ENCODE results near the gene PARP12.

DNA sequence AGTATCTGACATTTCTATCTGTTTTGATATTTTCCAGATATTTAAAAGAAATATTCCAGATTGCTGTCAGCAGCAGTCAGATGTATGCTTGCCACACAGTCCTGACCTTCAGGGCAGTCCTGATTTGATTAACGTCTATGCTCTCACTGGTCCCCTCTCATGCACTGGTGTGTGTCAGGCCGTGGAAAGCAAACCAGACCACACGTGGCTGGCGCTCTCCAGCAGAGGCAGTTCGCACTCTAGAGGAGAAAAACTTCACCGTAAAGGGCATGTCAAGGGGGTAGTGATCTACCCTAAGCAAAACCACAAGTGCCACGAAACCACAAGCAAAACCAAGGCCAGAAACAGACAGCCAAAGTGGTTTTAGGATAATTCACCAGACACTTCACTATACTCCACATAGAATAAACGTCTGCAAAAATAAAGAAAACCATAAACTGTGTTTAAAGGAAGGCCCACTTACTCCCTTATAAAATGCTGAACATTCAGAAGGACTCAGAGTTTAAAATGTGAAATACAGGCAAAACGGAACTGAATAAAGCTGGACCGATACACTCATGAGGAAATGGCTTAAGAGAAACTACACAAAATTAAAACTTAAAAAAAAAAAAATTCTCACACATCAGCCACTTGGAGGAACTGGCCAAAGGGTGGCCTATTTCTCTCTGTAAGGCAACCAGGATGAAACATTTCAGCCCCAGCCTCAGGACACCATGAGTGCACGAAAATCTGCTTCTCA, 26.4 kb downstream of the PARP12 start:
- TF ChIP-seq POLR2A (IDR thresholded peaks at IDR 0.05): no peak
- TF ChIP-seq, protein P1, sequence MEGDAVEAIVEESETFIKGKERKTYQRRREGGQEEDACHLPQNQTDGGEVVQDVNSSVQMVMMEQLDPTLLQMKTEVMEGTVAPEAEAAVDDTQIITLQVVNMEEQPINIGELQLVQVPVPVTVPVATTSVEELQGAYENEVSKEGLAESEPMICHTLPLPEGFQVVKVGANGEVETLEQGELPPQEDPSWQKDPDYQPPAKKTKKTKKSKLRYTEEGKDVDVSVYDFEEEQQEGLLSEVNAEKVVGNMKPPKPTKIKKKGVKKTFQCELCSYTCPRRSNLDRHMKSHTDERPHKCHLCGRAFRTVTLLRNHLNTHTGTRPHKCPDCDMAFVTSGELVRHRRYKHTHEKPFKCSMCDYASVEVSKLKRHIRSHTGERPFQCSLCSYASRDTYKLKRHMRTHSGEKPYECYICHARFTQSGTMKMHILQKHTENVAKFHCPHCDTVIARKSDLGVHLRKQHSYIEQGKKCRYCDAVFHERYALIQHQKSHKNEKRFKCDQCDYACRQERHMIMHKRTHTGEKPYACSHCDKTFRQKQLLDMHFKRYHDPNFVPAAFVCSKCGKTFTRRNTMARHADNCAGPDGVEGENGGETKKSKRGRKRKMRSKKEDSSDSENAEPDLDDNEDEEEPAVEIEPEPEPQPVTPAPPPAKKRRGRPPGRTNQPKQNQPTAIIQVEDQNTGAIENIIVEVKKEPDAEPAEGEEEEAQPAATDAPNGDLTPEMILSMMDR (IDR thresholded peaks at IDR 0.05): no peak

Measured in testis (tissue), 2 donors.